NCI-H2081 treated with DMSO at 0.1 percent for 48 hours (cell line): ENCODE results near the gene SNAI3.

Experiments used
- DNase-seq: peaks from one replicate; lab custom pipeline; 2025; lab: John Stamatoyannopoulos, UW

The SNAI3 gene

DNA sequence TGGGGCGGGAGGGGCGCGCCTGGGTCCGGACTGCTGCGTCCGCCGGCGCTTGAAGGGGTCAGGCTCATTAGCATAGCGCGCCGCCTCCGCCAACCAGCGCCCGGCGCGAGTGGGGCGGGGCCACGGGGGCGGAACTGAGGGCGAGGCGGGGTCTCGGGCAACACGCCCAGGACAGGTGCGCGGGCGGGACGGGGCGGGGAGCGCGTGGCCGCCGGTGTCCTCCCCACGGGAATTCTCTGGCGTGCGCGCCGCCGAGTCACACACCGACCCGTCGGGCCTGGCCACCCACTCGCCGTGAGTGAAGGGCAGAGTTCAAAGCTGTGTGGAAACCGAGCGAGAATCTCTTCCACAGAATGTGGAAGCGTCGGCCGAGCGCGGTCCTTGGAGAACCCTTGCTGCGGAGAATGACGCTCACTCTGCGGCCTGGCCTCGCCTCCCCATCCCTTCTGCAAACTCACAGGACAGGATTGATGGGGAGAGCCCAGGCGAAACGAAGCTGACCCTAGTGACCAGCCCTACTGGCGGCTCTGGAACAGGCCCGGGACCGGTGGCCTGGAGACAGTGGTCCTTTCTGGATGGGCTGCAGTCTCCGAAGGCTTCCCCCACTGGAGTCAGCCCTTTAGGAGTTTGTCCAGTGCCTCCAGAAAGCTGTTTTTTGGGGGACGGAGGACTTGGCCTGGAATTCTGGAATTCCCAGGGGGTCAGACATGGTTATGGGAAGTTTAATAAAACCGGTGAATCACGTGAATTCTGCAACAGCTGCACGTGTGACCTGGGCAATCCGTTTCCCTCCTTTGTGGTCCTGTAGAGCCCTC, at the start of gene SNAI3:
TSS of gene SNAI3 (minus strand) at position 69 of the 815 bp plus-strand sequence. CDS start 101 bp downstream, outside the sequence.
- DNase-seq, result no peak

DNA sequence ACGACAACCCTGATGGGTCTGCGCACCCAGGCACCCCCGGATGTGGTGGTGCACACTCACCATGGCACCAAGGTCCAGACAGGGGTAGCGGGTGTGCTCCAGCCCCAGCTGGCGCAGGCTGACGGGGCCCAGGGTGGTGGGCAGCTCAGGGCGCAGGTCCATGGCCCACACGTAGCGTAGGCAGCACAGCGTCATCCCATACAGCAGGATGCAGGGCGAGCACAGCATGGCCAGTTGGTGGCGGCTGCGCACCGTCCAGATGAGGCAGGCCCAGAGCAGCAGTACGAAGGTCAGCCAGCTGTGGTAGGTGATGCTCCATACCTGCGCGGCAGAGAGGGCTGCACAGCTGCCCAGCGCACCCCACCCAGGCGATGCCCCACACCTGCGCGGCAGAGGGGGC, 49.8 kb upstream of the SNAI3 start:
- no peak for DNase-seq

DNA sequence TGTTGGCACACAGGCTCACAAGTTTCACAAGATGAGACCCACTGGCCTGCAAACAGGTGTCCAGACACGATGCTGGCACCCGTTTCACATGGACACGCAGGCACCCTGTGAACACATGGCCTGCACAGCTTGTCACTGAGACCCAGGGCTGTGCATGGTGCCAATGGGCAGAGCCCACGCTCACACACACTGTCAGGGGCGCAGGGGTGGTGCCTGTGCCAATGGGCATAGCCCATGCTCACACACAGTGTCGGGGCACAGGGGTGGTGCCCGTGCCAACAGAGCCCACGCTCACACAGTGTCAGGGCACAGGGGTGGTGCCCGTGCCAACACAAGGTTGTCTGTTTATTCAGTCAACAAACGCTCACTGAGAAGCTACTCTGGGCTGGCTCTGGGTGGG, 49.3 kb upstream of the SNAI3 start:
- DNase-seq, result no peak

DNA sequence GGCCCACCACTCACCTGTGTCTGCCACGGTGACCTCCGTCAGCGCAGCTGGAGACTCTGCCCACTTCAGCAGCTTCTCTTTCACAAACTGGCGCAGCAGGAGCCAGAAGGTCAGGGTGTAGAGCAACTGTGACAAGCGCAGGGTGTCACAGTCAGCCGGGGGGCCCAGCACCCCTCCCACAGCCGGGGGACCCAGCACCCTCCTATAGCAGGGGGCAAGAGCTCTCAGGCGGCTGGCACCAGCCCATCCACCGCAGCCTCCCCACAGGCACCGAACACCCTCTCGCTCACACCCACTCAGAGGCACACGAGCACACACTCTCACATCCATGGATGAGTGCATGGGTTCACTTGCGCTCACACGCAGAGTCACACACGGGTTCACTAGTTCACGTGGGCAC, 48.8 kb upstream of the SNAI3 start:
- DNase-seq, result no peak

DNA sequence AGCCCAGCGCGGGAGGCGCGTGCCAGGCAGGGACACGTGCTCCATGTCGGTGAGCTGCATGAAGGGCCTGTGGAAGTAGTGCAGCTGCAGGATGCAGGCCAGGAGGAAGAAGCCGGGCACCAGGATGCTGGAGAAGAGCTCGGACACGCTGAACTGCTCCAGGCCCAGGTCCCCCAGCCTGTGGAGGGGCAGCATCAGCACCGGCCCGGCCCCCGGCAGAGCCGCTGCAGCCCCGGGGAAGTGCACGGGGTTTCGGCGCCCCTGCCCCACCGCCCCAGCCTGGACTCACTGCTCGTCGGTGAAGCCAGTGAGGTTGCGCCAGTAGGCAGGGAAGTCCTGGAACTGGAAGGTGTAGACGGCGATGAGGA, 48.0 kb upstream of the SNAI3 start:
- no peak for DNase-seq

DNA sequence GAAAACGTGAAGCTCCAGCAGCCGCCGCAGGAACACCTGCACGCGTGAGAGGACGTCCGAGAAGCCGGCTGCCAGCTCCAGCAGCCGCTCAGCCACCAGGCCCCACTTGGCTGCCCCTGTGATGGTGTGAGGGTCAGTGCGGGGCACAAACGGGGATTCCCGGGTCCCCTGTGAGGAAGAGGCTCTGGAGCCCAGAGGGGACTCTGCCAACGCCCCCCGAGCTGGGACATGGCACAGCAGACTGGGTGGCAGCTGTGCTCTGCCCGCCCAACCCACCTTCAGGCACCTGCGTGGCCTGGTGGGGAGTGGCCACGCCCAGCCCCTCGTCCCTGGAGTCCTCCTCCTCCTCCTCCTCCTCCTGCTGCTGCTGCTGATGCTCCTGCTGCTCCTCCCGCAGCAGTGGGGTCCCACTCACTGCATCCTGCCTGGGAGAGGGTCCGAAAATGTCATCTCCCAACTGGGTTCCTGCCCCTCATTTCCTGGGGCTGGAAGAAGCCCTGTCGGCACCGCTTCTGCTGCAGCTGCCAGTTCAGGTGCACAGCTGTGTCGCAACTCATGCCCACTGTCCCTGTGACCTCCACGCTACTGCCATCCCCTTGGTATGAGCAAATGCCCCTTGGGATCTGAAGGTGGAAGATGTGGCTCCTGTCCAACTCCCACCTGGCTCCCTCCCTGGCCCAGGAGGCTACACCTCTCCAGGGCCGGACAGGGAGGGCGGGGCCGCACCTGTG, 47.5 kb upstream of the SNAI3 start:
- DNase-seq, result no peak

DNA sequence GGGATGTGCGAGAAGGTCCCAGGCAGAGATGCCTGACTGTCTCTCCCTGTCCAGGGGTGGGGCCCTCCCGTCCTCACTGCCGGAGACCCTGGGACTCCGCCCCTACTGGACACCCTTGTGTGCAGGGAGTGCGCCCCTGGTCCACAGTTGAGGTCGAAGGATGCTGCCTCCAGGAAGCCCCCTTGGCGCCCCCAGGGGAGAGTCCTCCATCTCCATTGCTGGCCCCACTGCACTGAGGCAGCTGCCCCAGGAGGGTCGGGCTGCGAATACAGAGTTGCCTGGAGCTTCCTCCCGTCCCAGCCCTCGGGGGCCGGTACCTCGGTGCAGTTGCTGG, 46.6 kb upstream of the SNAI3 start:
- no peak for DNase-seq

DNA sequence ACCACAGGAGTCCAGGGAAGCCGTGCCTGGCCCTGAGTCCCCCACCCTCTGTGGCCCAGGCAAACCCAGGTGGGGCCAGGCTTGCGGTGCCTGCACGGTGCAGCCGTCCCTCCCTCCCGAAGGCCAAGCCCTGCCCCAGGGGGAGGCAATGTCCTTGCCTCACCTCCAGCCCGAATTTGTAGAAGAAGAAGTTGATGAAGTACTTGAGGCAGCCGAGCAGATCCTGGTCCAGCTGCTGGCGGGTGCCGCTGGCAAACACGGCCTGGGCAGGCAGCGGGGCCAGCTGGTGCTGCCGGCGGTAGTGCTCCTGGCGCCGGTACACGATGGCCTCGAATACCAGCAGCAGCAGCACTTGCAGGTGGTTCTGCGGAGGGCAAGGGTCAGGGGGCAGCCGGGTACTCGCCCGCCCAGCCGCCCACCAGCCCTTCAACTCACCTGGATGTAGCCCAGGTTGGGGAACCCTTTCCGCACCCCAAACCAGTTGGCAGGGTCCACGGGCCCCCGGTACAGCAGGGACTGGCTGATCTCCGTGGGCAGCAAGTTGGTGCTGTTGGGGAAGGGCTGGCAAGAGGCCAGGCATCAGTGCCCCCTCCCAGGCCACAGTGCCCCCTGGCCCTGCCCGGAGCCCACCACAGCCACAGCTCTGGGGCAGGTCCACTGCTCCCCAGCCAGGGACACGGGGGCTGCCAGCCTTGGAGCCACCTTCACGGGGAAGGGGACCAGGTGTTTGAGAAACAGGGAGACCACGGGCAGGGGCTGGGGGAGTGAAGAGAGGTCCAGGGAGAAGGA, 46.1 kb upstream of the SNAI3 start:
- no peak for DNase-seq

DNA sequence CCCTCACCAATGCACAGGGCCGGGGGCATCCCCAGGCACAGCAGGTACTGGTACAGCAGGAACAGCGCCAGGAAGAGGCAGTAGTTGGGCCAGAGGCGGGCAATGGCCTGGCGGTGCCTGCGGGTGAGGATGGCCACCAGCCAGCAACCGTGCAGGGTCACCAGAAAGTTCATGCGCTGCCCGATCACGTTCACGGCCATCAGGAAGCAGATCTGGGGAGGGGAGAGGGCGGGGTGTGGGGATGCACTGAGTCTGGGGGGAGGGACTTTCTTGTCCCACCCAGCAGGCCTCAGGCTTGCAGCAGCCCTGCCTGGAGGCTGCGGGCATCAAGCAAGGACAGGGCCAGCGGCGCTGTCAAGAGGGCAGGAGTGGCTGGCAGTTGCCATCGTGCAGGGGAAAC, 45.4 kb upstream of the SNAI3 start:
- no peak for DNase-seq

DNA sequence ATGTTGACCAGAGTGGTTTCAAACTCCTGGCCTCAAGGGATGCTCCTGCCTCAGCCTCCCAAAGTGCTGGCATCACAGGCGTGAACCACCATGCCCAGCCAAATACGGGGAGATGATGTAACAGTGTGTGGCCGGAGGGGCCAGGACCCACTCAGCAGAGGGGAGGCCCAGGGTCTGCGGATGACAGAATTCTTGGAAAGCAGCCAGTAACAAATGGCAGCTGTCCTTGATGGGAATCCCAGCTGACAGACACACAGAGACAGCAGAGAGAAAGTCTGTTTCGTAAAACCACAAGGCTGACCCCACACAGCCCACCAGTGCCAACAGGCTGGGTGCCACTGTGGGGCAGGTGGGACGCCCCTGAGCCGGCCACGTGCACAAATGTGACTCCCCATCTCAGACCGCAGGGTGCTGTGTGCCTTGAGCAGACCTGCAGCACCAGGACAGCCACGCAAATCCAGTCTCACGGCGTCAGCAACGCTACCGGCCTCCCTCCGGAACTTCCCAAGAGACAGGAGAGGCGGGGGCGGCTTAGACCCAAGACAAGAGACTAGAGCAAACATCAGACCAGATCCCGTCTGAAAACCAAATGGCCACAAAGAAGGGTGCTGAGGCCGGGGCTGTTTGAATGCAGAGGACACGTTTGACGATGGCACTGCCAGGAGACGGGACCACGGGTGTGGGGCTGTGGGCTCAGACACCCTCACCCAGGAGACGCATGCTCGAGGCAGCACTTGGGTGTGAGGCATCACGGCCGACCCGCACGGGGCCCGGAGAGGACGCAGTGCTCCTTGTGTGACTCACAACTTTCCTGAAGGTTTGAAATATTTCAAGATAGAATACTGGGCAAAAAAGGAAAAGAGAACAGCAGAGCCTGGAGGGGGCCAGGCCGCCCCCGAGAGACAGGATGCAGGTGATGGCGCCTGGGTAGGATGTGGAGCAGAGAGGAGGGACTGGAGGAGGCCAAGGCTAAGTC, 44.6 kb upstream of the SNAI3 start:
- no peak for DNase-seq

DNA sequence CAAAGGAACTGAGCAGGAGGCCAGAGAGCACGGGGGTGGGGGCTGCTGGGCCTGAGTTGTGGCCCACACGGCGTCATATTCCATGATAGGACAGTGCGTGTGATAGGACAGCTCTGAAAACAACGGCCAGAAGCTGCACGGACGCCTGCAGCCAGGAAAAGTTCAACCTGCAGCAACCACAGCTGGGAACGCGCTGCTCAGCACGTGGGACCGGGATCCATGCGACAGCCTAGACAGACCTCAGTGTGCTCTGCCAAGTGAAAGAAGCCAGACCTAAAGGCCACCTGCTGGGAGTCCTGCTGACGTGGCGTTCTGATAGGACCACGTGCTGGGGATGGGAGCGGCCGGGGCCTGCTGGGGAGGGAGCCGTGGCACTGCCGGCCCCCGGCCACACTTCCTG, 41.6 kb upstream of the SNAI3 start:
- DNase-seq, result no peak

DNA sequence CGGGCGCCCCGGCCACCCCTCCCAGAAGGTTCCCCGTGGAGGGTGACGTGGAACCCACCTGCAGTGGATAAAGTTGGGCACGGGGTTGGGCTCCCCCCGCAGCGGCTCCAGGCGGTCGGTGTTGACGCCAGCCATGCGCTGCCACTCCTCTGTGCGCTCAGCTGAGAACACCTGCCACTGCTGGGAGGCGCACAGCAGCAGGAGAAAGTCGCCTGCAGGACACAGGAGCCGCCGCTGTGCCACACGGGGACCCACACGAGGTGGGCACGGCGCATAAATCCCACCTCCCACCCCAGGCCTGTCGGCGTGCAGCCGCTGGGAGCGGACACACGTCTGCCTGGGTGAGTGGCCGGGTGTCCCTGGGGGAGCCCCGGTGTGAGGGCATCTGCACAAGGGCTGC, 40.7 kb upstream of the SNAI3 start:
- no peak for DNase-seq

DNA sequence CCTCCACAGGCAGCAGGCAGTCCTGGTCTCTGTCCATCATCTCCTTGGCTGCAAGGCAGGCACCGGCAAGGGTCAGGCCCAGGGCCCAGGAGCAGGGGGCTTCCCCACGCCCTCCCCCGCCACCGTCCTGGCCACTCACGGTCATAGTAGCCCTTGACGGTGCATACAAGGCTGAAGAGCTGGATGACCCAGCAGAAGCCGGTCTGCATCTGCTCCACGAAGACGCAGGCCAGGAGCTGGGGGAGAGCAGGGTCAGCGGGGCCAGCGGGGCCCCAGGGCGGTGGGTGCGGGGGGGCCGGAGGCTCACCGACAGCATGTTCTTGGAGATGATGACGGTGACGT, 40.1 kb upstream of the SNAI3 start:
- no peak for DNase-seq

DNA sequence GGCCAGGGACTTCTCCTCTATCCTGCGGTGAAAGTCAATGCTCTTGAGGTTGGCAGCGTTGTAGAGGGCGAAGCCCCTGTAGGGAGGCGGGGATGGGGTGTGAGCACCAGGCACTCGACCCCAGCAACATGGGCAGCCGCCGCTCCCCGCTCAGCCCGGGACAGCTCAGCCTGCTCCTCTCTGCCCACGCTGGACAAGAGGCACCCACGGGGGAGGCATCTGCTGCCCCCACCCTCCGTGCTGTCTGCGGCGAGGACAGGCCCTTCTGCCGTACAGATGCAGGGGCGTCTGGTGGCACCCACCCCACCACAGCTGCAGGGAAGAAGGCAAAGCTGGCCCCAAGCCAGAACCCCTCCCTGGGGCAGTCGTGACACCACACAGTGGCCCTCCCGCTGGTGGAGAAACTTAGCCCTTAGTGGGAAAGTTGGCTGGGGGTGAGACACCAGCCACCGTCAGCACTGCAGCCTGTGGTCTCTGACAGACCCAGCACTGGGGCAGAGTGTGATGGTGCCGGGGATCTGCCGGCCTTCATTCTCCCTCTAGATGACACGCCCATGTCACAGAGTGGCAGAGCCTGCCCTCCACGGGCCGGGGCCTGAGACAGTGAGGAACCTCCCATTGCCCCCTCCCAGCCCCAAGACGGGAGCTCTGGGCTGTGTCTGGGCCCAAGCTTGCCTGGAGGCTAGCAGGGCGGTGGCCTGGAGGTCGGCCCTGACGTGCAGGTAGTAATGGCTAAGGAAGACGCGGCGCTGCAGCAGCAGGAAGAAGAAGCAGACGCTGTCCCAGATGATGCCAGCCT, 39.5 kb upstream of the SNAI3 start:
- DNase-seq, result no peak

DNA sequence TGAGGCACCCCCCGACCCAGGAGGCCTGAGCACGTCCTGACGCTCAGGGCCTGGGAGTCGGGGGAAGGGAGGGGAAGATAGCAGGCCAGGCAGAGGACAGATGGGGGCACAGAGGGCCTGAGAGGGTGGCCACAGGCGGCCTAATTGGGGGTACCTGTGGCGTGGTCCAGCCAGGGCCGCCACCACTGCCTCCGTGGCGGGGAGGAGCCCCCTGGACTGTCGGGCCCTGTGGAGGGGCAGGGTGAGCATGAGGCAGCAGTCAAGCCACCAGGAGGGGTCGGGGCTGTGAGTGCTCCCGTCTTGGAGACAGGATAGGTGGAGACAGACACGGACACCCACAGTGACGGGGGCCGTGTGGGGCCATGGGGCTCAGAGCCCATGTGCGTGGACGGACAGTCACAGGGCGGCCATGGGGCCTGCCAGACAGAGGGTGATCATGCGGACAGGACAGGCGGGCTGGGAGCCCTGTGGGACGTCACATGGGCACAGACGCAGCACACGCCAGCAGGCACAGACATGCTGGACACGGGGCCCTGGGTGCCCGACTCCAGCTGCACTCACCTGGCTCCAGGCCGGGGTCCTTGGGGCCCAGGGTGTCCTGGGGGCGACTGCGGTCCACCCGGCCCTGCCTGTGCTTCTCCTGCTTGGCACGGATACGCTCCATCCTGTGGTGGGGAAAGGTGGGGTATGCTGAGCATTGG, 38.7 kb upstream of the SNAI3 start:
- no peak for DNase-seq

DNA sequence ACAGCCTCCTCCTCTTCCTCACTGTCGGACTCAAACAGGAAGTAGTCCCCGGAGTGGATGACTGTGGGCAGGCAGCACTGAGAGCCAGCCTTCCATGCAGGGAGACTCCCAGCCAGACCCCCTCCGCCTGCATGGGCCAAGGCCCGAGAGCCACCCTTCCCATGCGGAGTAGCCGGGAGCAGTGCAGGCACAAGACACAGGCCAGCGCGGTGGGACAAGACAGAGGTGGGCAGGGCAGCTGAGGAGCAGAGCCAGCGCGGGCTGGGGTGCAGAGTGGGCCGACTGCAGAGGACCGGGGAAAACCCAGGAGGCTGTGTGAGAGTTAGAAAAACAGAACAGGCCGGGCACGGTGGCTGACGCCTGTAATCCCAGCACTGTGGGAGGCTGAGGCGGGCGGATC, 37.6 kb upstream of the SNAI3 start:
- no peak for DNase-seq

DNA sequence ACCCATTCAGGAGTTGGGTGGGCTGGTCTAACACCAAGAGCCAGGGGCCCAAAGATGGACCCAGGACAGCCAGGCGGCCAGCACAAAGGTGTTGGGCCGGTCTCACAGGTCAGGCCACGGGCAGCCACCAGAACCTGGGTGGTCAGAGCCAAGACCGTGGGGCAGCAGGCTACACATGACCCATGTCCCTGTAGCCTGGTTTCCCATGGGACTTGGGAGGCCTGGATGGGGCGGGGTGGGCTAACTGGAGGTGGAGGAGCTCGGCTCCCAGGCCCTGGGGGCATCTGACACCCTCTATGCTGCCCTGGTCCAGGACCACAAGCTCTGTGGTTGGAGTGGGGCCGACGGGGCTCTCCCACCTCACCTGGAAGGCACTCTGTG, 37.2 kb upstream of the SNAI3 start:
- DNase-seq, result no peak

DNA sequence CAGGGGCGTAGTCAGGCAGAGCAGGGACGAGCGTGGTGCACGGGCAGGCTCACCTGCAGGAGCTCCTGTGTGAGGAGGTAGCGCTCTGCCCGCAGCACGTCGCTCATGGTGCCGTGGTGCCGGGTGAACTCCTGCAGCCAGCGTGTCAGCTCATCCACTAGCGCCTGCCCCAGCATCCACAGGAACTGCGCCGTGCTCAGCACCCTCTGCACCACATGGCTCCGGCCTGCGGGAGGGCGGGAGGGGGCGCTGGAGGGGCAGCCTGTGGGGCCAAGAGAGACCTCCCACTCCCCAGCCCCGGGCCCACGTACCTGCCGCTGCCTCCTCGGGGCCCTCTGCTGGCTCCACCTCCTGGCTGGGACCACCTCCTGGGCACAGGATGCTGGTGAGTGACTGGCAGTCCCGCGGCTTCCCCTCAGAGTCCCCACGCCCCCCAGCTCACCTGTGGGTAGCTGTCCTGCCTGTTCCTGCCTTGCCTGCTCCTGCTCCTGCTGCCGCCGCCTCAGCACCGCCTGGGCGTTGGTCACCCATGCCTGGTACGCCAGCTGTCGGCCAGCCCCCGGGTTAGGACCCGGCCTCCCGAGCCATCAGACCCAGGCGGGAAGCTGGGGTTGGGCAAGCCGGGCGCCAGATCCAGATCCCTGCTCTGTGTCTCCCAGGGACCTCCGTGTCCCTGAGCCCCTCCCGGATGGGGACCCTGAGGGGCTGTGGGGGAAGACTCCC, 36.6 kb upstream of the SNAI3 start:
- DNase-seq, result no peak

DNA sequence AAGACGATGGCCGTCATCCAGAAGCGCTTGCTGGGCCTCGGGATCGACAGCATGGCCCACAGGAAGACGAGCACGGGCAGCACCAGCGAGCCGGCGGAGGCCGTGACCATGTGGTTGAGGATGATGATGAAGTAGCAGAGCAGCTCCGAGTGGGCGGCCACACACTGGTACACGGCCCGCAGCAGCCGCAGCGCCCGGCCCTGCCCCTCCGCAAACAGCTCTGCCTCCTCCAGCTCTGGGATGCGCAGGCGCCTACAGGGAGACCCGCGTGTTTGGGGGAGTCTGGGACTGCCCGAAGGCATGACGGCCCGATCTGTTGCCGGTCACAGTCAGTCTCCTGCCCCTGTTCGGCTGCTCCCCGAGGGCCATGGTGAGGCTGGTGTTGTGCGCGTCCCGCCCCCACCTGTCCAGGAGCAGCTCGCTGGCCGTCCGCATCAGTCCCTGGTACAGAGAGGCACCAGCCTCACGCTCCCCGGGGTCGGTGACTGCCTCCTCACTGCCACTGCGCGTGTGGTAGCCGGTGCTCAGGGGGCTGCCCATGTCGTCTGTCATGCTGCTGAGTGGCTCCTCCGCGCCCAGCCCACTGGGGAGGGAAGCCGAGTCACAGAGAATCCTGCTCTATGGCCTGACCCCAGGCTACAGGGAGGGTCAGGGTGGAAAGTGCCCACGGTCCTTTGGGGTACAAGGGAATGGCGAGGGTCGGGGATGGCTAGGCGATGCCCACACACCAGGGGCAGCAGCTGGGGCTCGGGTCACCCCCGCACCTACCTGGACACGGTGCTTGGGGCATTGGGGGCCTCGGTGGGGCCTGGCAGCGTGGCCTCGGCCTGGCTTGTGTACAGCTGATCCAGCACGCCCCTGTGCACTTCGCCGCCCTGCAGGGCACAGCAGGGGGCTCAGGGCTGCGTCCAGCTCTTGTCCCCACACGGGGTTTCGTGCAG, 35.8 kb upstream of the SNAI3 start:
- no peak for DNase-seq
